ENCODE data around the gene TP53RK. TPM values are rescaled to one million over a fixed set of nuclear protein-coding genes. Genes with fewer than 3 reads are reported as not detected.

Gene TP53RK
- total and polyA plus RNA-seq, 2 of the 13 experiments (the other 11 are each of a cell fraction or from before 2014, with no cell fraction given), result 12.9 to 25.5 TPM

DNA sequence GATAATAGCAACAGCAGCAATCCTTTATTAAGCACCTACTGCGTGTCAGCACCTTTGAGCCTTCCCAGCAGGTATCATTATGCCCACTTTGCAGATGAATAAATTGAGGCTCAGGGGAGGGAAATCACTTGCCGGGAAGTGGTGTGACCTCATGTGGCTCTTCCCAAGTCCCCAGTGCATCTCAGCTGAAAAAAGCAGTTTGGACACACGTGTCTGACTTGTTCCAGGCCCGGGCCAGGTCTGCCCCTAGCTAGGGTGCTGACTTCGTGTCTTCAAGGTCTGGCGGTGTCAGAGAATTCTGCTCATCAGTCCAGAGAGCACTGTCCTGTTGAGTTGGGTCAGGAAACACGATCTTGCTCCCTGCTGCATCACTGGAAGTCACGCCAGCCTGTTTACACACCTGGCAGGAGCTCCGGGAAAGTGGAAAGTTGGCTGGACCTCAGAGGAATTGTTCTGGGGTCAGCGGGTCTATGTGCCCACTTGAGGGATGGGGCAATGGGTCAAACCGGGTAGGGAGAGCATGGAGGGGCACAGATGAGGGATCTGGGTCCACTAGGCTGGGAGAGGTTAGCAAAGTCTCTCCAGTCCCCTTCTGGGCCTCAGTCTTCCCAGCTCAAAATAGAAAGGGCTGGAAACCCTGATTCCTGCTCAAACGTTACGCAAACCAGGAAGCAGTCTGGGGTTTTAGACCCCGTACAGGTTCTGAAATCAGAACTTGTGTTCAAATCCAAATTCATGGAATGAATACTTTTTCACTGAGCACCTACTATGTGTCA lies 48.5 kb downstream of the TP53RK start (continued):
- TF ChIP-seq ZNF407 (CRISPR knock-in tag; IDR thresholded peaks at IDR 0.05; ENCODE audit: not compliant biosample characterization) (no peak), ZFP1 (CRISPR knock-in tag; IDR thresholded peaks at IDR 0.05) (0 out of 2 replicates have a peak, but pooled peaks have one; percentile 27), SNAI1 (CRISPR knock-in tag; IDR thresholded peaks at IDR 0.05; ENCODE audit: borderline replicate concordance) (no peak), KLF9 (CRISPR knock-in tag; IDR thresholded peaks at IDR 0.05; ENCODE audit: low read depth) (no peak), SOX5 (CRISPR knock-in tag; IDR thresholded peaks at IDR 0.05; ENCODE audit: borderline replicate concordance) (peak; percentile 92), BCL3 (CRISPR knock-in tag; IDR thresholded peaks at IDR 0.05) (peak; percentile 89; the same call in 1 of the 2 replicates), ZNF788 (CRISPR knock-in tag; IDR thresholded peaks at IDR 0.05; ENCODE audit: borderline replicate concordance) (peak; percentile 87; the same call in 1 of the 2 replicates), ATF4 (CRISPR knock-in tag; IDR thresholded peaks at IDR 0.05) (no peak), ZNF468 (CRISPR knock-in tag; IDR thresholded peaks at IDR 0.05) (no peak), ZMYM2 (CRISPR knock-in tag; IDR thresholded peaks at IDR 0.05) (peak; percentile 90), KDM5A (IDR thresholded peaks at IDR 0.05; ENCODE audit: borderline replicate concordance, low read length) (no peak), ZNF232 (CRISPR knock-in tag; IDR thresholded peaks at IDR 0.05; ENCODE audit: borderline replicate concordance) (peak; percentile 84; the same call in 1 of the 2 replicates), ZNF484 (CRISPR knock-in tag; IDR thresholded peaks at IDR 0.05; ENCODE audit: borderline replicate concordance, low read depth) (no peak), RARG (CRISPR knock-in tag; IDR thresholded peaks at IDR 0.05; ENCODE audit: low read depth) (no peak), SMAD1 (CRISPR knock-in tag; IDR thresholded peaks at IDR 0.05; ENCODE audit: borderline replicate concordance, low read depth) (peak; percentile 30; the same call in 1 of the 2 replicates), MEIS1 (CRISPR knock-in tag; IDR thresholded peaks at IDR 0.05; ENCODE audit: borderline replicate concordance) (peak; percentile 45; the same call in 1 of the 2 replicates), ZNF441 (CRISPR knock-in tag; IDR thresholded peaks at IDR 0.05; ENCODE audit: borderline replicate concordance) (0 out of 2 replicates have a peak, but pooled peaks have one; percentile 35), SAFB2 (CRISPR knock-in tag; IDR thresholded peaks at IDR 0.05; ENCODE audit: borderline replicate concordance, low read depth) (peak; percentile 27; the same call in 1 of the 2 replicates)

Data from HepG2 (cell line).